SK-N-SH treated with all-trans-retinoic acid at 6 μM for 48 hours (cell line): ENCODE results near the gene ZNF185.

Source experiments
- PATZ1 ChIP-seq: fragments of 250-450 bp; sonication (Bioruptor Pico); IDR thresholded peaks from 2 replicates; pipeline ENCODE4 v1.8.0; 2020; ENCODE audit warnings: mild to moderate bottlenecking, moderate library complexity, borderline replicate concordance
- SNAI2 ChIP-seq: fragments of 250-450 bp; sonication (Bioruptor Pico); IDR thresholded peaks from 2 replicates; pipeline ENCODE4 v1.5.0; 2020; ENCODE audit warnings: mild to moderate bottlenecking, moderate library complexity

DNA sequence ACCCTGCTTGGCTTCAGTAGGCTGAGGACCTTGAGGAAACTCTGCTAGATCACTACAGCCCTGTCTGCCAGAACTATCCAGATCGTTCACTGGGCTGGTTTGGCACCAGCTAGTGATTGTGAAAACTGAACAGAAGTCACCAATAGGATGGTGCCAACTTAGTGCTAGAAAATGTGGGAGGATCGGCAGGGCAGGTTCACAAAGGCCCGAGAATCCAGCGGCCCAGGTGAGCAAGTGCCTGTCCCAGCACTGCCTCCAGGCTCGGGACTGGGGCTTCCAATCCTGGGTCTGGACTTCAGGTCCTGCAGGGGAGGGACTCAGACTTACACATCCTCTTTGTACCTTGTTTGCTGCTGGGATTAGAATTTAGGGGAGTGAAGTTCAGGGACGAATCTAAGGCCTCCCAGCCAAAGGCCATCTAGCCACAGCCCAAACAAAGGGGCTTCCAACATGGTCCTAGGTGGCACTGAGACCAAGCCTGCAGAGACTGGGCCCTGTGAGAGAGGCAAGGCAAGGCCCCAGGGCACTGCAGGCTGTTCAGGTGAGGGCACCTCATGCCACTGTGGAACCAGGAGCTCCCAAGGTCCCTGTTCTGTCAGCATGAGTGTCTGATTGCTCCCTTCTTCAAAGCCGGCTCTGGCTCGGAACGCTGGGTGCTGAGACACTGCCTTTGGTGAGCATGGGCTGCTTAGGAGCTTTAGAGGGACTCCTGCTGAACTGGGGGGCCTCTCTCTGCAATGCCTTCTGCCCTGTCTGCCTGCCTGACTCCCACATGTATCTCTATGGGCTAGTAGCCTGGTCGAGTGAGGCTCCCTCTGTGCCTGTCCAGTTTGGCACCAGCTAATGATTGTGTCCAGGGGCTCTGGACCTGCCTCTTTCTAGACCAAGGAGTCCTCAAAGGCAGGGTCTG lies 20.7 kb upstream of the ZNF185 start:
- TF ChIP-seq PATZ1 (CRISPR knock-in tag) (no peak), SNAI2 (CRISPR knock-in tag) (no peak)
